Activated naive CD4-positive, alpha-beta T cell treated with anti-CD3 and anti-CD28 coated beads for 36 hours (primary cell): ENCODE results near the gene GPC6. TPM values are rescaled to one million over a fixed set of nuclear protein-coding genes. Genes with fewer than 3 reads are reported as not detected.

Experiments used
- CTCF ChIA-PET: fragments of 350-600 bp; sonication (Branson Sonifier 250); formaldehyde crosslinking; loops from one replicate; lab custom pipeline; 2021; ENCODE audit warnings: antibody characterized with exemption; lab: Charles Lee
- DNase-seq: peaks from one replicate; pipeline ENCODE4 v3.0.0-alpha.2; 2020
- H3K27ac Mint-ChIP-seq: one replicate; pipeline ENCODE4 v1.8.0; 2021; ENCODE audit warnings: mild to moderate bottlenecking, mixed read lengths
- H3K27me3 Mint-ChIP-seq: one replicate; pipeline ENCODE4 v1.8.0; 2021; ENCODE audit warnings: low read depth, mixed read lengths
- H3K36me3 Mint-ChIP-seq: one replicate; pipeline ENCODE4 v1.8.0; 2021; ENCODE audit warnings: low read depth, mixed read lengths
- H3K4me1 Mint-ChIP-seq: one replicate; pipeline ENCODE4 v1.8.0; 2021; ENCODE audit warnings: low read depth, mixed read lengths
- H3K4me3 Mint-ChIP-seq: one replicate; pipeline ENCODE4 v1.8.0; 2021; ENCODE audit warnings: mild to moderate bottlenecking, moderate library complexity, mixed read lengths
- H3K9me3 Mint-ChIP-seq: one replicate; pipeline ENCODE4 v1.8.0; 2021; ENCODE audit warnings: mixed read lengths
- intact Hi-C: fragments of 100-400 bp; cut with micrococcal nuclease; formaldehyde crosslinking; loops from one replicate; pipeline ENCODE4 v1.15.1; 2023
- total RNA-seq, 2 experiments: library from RNA; stranded (reverse); gene quantifications; one replicate each; pipeline ENCODE4 v1.2.3, GENCODE V29; 2021

GPC6 gene
- total RNA-seq, 2 experiments from 2014 or later: not detected

DNA sequence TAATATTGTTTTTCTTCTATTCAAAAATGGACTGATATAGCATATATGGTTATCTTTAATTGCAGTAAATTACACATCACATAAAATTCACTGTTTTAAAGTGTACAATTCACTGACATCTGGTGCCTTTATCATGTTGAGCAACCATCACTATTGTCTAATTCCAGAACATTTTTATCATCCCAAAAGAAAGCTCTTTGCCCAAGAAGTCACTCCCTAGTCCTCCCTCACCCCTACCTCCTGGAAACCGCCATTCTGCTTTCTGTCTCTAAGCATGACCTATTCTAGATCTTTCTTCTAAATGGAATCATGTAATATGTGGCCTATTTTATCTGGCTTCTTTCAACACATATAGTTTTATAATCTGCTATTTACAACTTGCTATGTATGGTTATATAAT is 727.2 kb downstream of the GPC6 start:
- no peak for DNase-seq
- H3K4me3 Mint-ChIP-seq: no peak overlapping the region
- no peaks in the 10 kb centered on the region for H3K27me3 Mint-ChIP-seq
- intact Hi-C loops: loop anchor here (1.0 kb wide), 1 partner anchor 38 kb away; no protein-coding TSS in a partner anchor
- H3K9me3 Mint-ChIP-seq: no peaks in the 10 kb centered on the region
- CTCF ChIA-PET: no interaction called here
- no peaks in the 10 kb centered on the region for H3K4me1 Mint-ChIP-seq
- H3K36me3 Mint-ChIP-seq: no peaks in the 10 kb centered on the region
- no peak overlapping the region for H3K27ac Mint-ChIP-seq

DNA sequence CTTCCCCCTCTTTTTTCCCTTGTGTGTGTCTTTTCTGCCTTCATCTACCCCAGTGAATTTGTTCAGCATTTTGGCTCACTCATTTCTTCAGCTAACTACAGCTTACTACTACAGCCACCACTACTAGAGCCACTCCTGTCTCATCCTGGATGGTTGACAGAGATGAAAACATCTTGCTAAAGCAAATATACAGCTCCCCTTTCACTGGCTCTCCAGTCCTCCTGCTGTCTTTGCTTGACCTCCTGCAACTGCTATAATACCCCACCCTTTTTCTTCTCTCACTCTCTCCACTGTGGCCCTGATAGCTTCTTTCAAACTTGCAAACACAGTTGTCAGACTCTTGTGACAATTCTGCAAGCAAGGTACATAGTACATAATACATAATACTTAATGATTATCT is 729.3 kb downstream of the GPC6 start:
- intact Hi-C loops: no loop called here
- Mint-ChIP-seq H3K27me3 (peaks cover 6% of the 10 kb centered on the region), H3K36me3 (no peaks in the 10 kb centered on the region), H3K9me3 (no peaks in the 10 kb centered on the region), H3K4me1 (no peaks in the 10 kb centered on the region), H3K4me3 (no peak overlapping the region), H3K27ac (no peak overlapping the region)
- no peak for DNase-seq
- CTCF ChIA-PET: interaction anchor here (0.7 kb wide), 1 partner anchor 86 kb away, joined by 3 read pairs; no protein-coding TSS in a partner anchor

DNA sequence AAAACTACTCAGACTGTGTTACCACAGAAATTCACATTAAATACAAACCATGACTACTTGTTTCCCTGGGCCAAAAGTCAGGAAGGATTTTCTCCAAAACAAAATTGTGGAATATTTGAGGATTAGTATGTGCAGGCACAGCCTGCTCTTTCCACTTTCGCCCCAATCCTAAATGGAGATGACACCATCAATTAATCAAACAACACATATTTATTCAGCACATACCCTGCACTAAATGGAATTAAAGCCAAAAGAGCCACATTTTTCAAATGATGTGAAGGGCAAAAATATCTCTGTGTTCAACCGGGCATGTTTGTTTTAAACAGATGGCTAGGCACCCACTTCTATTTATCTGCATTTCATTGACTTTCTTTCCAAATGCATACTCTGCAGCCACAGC is 729.8 kb downstream of the GPC6 start:
- DNase-seq: no peak
- no peaks in the 10 kb centered on the region for H3K9me3 Mint-ChIP-seq
- CTCF ChIA-PET: interaction anchor here (0.7 kb wide), 1 partner anchor 86 kb away, joined by 3 read pairs; no protein-coding TSS in a partner anchor
- H3K36me3 Mint-ChIP-seq: no peaks in the 10 kb centered on the region
- intact Hi-C loops: no loop called here
- H3K27me3 Mint-ChIP-seq: peaks cover 7% of the 10 kb centered on the region
- no peaks in the 10 kb centered on the region for H3K4me1 Mint-ChIP-seq
- no peak overlapping the region for H3K27ac Mint-ChIP-seq
- no peak overlapping the region for H3K4me3 Mint-ChIP-seq

DNA sequence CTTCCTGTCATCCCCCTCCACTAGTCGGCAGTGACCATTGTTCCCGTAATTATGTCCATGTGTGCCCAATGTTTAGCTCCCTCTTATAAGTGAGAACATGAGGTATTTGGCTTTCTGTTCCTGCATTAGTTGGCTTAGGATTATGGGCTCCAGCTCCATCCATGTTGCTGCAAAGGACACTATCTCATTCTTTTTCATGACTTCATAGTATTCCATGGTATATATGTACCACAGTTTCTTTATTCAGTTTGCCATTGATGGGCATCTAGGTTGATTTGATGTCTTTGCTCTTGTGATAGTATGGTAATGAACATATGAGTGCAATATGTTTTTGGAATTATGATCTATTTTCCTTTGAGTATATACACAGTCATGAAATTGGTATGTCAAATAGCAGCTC is 730.8 kb downstream of the GPC6 start:
- Mint-ChIP-seq H3K27me3 (peaks cover 8% of the 10 kb centered on the region), H3K9me3 (no peaks in the 10 kb centered on the region), H3K4me3 (no peak overlapping the region), H3K36me3 (no peaks in the 10 kb centered on the region), H3K27ac (no peak overlapping the region), H3K4me1 (no peaks in the 10 kb centered on the region)
- CTCF ChIA-PET: no interaction called here
- no peak for DNase-seq
- intact Hi-C loops: no loop called here

DNA sequence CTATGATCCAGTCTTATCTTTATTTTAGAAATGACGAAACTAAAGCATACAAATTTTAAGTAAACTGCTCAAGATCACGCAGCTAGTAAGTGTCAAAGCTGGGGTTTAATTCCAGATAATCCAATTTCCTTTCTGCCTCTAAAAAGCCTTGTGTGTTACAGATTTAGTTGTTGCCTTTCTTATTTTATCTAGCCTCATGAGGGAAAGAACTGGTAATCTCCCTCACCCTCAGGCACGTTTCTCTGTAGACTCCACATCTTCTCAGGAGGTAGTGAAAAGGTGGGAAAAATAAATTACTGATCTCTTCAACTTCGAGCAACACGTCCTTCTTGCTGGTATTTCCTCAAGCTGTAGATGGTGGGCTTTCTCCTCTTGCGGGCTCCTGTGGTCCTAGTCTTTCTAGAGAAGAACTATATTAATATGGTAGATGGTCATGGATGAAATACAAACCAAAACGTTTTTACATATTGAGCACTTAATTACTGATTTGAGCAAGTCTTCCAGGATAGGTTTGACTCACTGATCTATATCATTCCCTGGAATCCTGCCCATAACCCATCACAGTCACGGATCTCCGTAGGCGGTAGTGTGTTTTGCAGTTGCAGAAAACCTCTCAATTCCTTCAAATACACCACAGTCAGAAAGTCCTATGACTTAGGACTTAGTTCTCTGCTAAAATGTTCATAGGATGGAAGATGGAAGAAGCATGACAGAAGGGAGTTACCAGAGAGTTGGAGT is 733.4 kb downstream of the GPC6 start:
- no peak overlapping the region for H3K4me3 Mint-ChIP-seq
- no peak overlapping the region for H3K27ac Mint-ChIP-seq
- CTCF ChIA-PET: interaction anchor here (0.5 kb wide), 1 partner anchor 1374 kb away, joined by 3 read pairs; no protein-coding TSS in a partner anchor
- H3K36me3 Mint-ChIP-seq: no peaks in the 10 kb centered on the region
- H3K27me3 Mint-ChIP-seq: peaks cover 11% of the 10 kb centered on the region
- DNase-seq: no peak
- H3K9me3 Mint-ChIP-seq: no peaks in the 10 kb centered on the region
- intact Hi-C loops: no loop called here
- H3K4me1 Mint-ChIP-seq: no peaks in the 10 kb centered on the region

DNA sequence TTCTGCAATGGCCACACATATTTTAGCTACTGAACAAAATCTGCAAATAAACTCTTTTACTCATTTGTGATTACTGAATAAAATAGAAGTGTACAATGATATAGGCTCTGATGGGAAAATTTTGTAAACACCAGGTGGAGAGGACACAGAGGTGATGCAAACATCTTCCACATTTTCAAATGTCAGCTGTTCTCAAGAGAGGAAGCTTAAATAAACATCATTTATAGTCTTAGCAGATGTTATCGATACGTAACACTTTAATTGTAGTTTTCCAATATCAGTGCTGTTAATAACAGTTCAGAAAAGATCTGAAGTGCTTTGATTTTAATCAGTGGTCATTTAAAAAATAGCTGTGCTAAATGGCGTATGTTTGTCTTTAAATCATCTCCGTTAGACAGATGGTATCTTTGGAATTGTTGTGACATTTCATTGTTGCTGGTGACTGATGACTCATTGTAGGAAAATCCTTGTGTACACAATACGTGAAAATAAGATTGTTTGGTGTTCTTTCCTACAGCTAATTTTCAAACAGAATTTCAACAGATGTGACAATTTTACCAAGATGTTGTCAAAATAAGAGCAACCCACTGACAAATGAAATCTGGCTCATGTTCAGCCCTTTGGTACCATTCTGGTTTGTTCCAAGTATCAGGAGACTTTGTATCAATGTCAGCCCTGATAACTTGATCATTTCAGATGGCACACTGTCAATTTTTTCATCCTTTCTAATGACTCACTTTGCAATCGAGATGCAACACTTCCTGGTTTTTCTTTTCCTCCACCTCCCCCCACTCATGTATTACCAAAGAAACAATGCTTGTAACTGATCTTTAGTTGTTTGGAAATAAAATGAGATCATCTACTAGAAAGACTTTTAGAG is 736.9 kb downstream of the GPC6 start:
- H3K27me3 Mint-ChIP-seq: peaks cover 12% of the 10 kb centered on the region
- intact Hi-C loops: no loop called here
- no peak overlapping the region for H3K27ac Mint-ChIP-seq
- no peaks in the 10 kb centered on the region for H3K4me1 Mint-ChIP-seq
- H3K36me3 Mint-ChIP-seq: no peaks in the 10 kb centered on the region
- DNase-seq: no peak
- no peak overlapping the region for H3K4me3 Mint-ChIP-seq
- CTCF ChIA-PET: no interaction called here
- no peaks in the 10 kb centered on the region for H3K9me3 Mint-ChIP-seq

DNA sequence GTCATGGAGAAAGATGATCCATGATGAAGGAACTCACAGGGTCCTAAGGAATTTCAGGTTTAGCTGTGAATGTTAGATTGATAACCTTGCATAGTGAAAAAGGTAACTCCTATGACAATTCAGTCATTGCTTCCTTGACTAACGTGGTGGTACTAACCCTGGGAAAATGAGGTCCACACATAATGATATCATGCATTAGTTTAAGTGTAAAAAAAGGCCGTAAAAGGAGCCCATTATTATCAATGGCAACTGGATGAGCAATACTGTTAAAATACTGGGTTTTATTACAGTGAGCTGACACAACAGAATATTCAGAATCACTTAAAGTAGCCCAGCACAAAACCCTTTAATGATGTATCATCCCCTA is 737.5 kb downstream of the GPC6 start:
- H3K4me1 Mint-ChIP-seq: no peaks in the 10 kb centered on the region
- no peaks in the 10 kb centered on the region for H3K9me3 Mint-ChIP-seq
- no peak for DNase-seq
- no peak overlapping the region for H3K4me3 Mint-ChIP-seq
- peaks cover 12% of the 10 kb centered on the region for H3K27me3 Mint-ChIP-seq
- no peak overlapping the region for H3K27ac Mint-ChIP-seq
- CTCF ChIA-PET: no interaction called here
- H3K36me3 Mint-ChIP-seq: no peaks in the 10 kb centered on the region
- intact Hi-C loops: no loop called here

DNA sequence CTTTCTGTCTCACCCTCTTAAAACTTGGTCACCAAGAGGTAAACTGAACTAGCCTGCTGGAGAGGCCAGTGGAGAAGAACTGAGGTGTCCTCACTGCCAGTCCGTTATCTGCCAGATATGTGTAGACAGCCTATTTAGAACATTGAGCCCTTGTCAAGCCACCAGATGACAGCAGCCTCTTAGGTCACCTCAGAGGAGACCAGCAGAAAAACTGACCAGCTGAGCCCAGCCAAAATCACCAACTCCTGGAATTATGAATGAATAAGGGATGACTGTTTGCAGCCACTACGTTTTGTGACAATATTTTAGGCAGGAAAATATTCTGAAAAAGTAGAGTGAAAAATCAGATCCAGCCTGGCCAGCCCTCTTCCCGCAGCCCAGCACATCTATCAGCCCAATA is 739.0 kb downstream of the GPC6 start:
- no peak overlapping the region for H3K4me3 Mint-ChIP-seq
- H3K27me3 Mint-ChIP-seq: peaks cover 6% of the 10 kb centered on the region
- H3K36me3 Mint-ChIP-seq: no peaks in the 10 kb centered on the region
- no peaks in the 10 kb centered on the region for H3K4me1 Mint-ChIP-seq
- intact Hi-C loops: no loop called here
- CTCF ChIA-PET: no interaction called here
- DNase-seq: no peak
- no peak overlapping the region for H3K27ac Mint-ChIP-seq
- no peaks in the 10 kb centered on the region for H3K9me3 Mint-ChIP-seq

DNA sequence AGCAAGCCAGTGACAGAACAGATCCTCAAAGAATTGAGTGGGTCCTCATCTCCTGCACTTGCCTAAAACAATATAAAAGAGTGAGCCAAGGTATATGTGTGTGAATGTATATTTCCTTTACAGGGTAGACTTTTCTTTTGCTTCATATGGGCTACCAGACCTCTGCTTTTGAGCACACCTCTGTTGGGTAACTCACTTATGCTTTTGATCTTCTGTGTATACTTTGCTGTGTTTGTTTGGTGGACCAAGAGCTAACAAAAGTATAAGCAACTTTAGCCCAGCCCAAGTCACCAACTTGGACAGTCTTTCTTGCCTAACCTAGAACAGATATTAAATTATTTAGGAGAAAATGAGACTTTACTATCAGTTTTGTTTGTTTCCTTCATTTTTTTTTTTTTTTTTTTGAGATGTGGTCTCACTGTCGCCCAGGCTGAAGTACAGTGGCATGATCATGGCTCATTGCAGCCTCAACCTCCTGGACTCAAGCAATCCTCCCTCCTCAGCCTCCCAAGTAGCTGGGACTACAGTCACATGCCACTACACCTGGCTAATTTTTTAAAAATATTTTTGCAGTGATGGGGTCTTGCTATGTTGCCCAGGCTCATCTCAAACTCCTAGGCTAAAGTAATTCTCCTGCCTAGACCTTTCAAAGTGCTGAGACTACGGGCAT is 739.8 kb downstream of the GPC6 start:
- intact Hi-C loops: no loop called here
- Mint-ChIP-seq H3K4me1 (no peaks in the 10 kb centered on the region), H3K27ac (no peak overlapping the region), H3K4me3 (no peak overlapping the region), H3K9me3 (no peaks in the 10 kb centered on the region), H3K36me3 (no peaks in the 10 kb centered on the region), H3K27me3 (peaks cover 6% of the 10 kb centered on the region)
- CTCF ChIA-PET: interaction anchor here (0.7 kb wide), 1 partner anchor 16 kb away, joined by 7 read pairs; no protein-coding TSS in a partner anchor
- DNase-seq: no peak

DNA sequence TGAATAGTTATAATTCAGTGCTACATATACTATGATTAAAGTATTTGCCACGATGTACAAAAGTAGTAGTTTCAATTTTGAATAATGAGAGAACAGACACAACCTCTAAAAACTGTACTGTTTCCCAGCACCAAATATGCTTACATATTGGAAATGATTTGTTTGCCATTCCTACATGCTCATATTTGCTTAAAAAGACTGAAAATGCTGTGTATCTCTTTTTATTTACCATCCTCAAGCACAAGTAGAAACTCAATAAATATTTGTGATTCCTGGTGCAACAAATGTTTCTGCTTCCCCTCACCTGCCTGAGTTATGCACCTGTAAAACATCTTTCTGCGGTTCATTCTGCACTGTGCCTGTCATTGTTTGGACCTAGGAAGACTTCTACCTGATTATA is 740.7 kb downstream of the GPC6 start:
- Mint-ChIP-seq H3K4me3 (no peak overlapping the region), H3K27ac (no peak overlapping the region), H3K9me3 (no peaks in the 10 kb centered on the region), H3K4me1 (no peaks in the 10 kb centered on the region), H3K36me3 (no peaks in the 10 kb centered on the region), H3K27me3 (peaks cover 5% of the 10 kb centered on the region)
- CTCF ChIA-PET: no interaction called here
- intact Hi-C loops: no loop called here
- DNase-seq: no peak

DNA sequence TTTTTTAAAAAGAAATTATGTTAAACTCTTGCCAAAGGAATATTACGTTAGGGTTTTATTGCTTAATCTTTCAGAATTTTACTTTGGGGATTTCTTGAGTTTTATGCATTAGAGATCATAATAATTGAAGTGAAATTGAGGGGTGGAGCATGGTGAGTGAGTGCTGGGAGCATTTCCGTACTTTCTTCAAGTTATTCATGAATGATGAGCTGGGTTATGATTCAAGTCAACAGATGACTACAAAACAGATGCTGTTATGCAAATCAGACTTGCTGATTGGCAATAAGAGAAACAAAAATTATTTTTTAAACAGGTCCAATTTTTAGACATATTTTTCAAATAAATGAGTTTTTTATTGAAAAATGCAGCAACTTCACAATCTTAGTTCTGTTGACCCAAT is 748.6 kb downstream of the GPC6 start:
- Mint-ChIP-seq H3K36me3 (no peaks in the 10 kb centered on the region), H3K27ac (no peak overlapping the region), H3K27me3 (peaks cover 16% of the 10 kb centered on the region), H3K9me3 (no peaks in the 10 kb centered on the region), H3K4me3 (no peak overlapping the region), H3K4me1 (no peaks in the 10 kb centered on the region)
- CTCF ChIA-PET: no interaction called here
- intact Hi-C loops: no loop called here
- DNase-seq: no peak

DNA sequence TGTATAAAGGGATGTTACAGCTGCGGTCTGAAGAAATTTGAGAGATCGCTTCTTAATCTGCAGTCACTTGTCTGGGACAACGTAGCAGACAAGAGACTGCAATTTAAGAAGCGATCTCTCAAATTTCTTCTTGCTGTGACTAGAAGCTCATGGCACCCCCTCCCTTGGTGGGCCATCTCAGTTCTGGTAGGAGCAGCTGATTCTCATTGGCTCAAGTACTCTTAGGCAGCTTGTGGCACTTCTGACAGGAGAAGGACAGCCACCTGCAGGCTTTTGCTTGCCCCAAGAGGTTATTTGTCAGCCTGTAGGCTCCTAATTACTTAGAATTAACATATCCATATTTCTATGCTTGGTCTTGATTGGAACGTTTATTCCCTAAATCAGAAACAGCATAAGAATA is 749.9 kb downstream of the GPC6 start:
- intact Hi-C loops: no loop called here
- H3K27me3 Mint-ChIP-seq: peaks cover 17% of the 10 kb centered on the region
- H3K4me3 Mint-ChIP-seq: no peak overlapping the region
- no peak overlapping the region for H3K27ac Mint-ChIP-seq
- no peaks in the 10 kb centered on the region for H3K36me3 Mint-ChIP-seq
- CTCF ChIA-PET: no interaction called here
- H3K4me1 Mint-ChIP-seq: no peaks in the 10 kb centered on the region
- DNase-seq: no peak
- no peaks in the 10 kb centered on the region for H3K9me3 Mint-ChIP-seq
